GM23338 (cell line): ENCODE results near the gene TPRG1. TPM values are rescaled to one million over a fixed set of nuclear protein-coding genes. Genes with fewer than 3 reads are reported as not detected.

ENCODE experiments used
- ATAC-seq: fragments of 200-7000 bp; cut with Tn5 transposase; 3 replicates; pipeline ENCODE4 v1.9.1; 2020
- DNase-seq: peaks from one replicate; pipeline ENCODE4 v3.0.0-alpha.2; 2015; ENCODE audit warnings: low spot score
- H2AFZ ChIP-seq: fragments of 200-600 bp; sonication (generic); 2 replicates; pipeline ENCODE4 v1.8.0; 2016; ENCODE audit warnings: antibody characterized with exemption, mild to moderate bottlenecking, moderate library complexity
- H3F3A ChIP-seq: fragments of 200-600 bp; sonication (generic); replicated peaks from 2 replicates; pipeline ENCODE4 v1.8.0; 2017; ENCODE audit warnings: antibody characterized with exemption, mixed run types, low read depth
- H3K27ac ChIP-seq: fragments of 200-600 bp; sonication (generic); 2 replicates; pipeline ENCODE4 v1.6.1; 2016; ENCODE audit warnings: low read depth
- H3K27me3 ChIP-seq: fragments of 200-600 bp; sonication (generic); 2 replicates; pipeline ENCODE4 v1.8.0; 2016; ENCODE audit warnings: mild to moderate bottlenecking, mixed run types, moderate library complexity; ENCODE audit not compliant: insufficient read depth
- H3K36me3 ChIP-seq: fragments of 200-600 bp; sonication (generic); 2 replicates; pipeline ENCODE4 v1.8.0; 2016; ENCODE audit warnings: mild to moderate bottlenecking; ENCODE audit not compliant: insufficient read depth
- H3K4me1 ChIP-seq: fragments of 200-600 bp; sonication (generic); 2 replicates; pipeline ENCODE4 v1.8.0; 2016; ENCODE audit warnings: mild to moderate bottlenecking, moderate library complexity; ENCODE audit not compliant: insufficient read depth
- H3K4me2 ChIP-seq: fragments of 200-600 bp; sonication (generic); 2 replicates; pipeline ENCODE4 v1.7.1; 2017; ENCODE audit warnings: mixed run types
- H3K4me3 ChIP-seq: fragments of 200-600 bp; sonication (generic); 2 replicates; pipeline ENCODE4 v1.6.1; 2016; ENCODE audit warnings: mixed run types
- H3K79me2 ChIP-seq: fragments of 200-600 bp; sonication (generic); replicated peaks from 2 replicates; pipeline ENCODE4 v1.8.0; 2017; ENCODE audit warnings: mild to moderate bottlenecking; ENCODE audit not compliant: insufficient read depth
- H3K9me2 ChIP-seq: fragments of 200-600 bp; sonication (generic); 2 replicates; pipeline ENCODE4 v1.8.0; 2017; ENCODE audit not compliant: insufficient read depth
- H4K20me1 ChIP-seq: fragments of 200-600 bp; sonication (generic); replicated peaks from 2 replicates; pipeline ENCODE4 v1.8.0; 2017; ENCODE audit warnings: mild to moderate bottlenecking; ENCODE audit not compliant: insufficient read depth
- H3K27ac Mint-ChIP-seq: 2 replicates; pipeline ENCODE4 v1.8.0; 2020; ENCODE audit warnings: inconsistent platforms, mild to moderate bottlenecking, moderate library complexity, mixed read lengths
- H3K27me3 Mint-ChIP-seq: 3 replicates; pipeline ENCODE4 v1.8.0; 2022; ENCODE audit warnings: low read depth, mild to moderate bottlenecking, moderate library complexity, mixed read lengths, inconsistent platforms; ENCODE audit not compliant: insufficient read depth, poor library complexity
- H3K36me3 Mint-ChIP-seq: 3 replicates; pipeline ENCODE4 v1.8.0; 2021; ENCODE audit warnings: low read depth, mild to moderate bottlenecking, inconsistent platforms, moderate library complexity, mixed read lengths
- H3K4me1 Mint-ChIP-seq: 3 replicates; pipeline ENCODE4 v1.8.0; 2020; ENCODE audit warnings: mild to moderate bottlenecking, inconsistent platforms, mixed read lengths
- H3K4me3 Mint-ChIP-seq: 3 replicates; pipeline ENCODE4 v1.8.0; 2021; ENCODE audit warnings: moderate library complexity, mild to moderate bottlenecking, inconsistent platforms, mixed read lengths
- H3K9me3 Mint-ChIP-seq: 3 replicates; pipeline ENCODE4 v1.8.0; 2020; ENCODE audit warnings: moderate library complexity, mild to moderate bottlenecking, inconsistent platforms, mixed read lengths
- CREB1 ChIP-seq: fragments of 250-450 bp; sonication (Bioruptor Pico); IDR thresholded peaks from 2 replicates; pipeline ENCODE4 v1.5.0; 2020; ENCODE audit warnings: low read depth, mild to moderate bottlenecking, moderate library complexity
- EZH2 ChIP-seq: fragments of 200-600 bp; sonication (generic); IDR thresholded peaks from one replicate; pipeline ENCODE4 v1.8.0; 2017; ENCODE audit warnings: antibody characterized with exemption, mild to moderate bottlenecking, low read depth; ENCODE audit not compliant: unreplicated experiment
- EZH2phosphoT487 ChIP-seq: fragments of 200-600 bp; sonication (generic); IDR thresholded peaks from one replicate; pipeline ENCODE4 v1.8.1; 2018; ENCODE audit warnings: antibody characterized with exemption; ENCODE audit not compliant: unreplicated experiment
- JUNB ChIP-seq: IDR thresholded peaks from one replicate; pipeline ENCODE4 v1.6.1; 2016; ENCODE audit warnings: antibody characterized with exemption; ENCODE audit not compliant: unreplicated experiment
- NANOG ChIP-seq: IDR thresholded peaks from 2 replicates; pipeline ENCODE4 v1.6.1; 2016; ENCODE audit warnings: antibody characterized with exemption, borderline replicate concordance
- POLR2AphosphoS5 ChIP-seq: IDR thresholded peaks from 2 replicates; pipeline ENCODE4 v1.6.1; 2016; ENCODE audit warnings: antibody characterized with exemption, low read depth
- STAT1 ChIP-seq: IDR thresholded peaks from one replicate; pipeline ENCODE4 v1.6.1; 2016; ENCODE audit warnings: antibody characterized with exemption; ENCODE audit not compliant: unreplicated experiment
- ZNF114 ChIP-seq: fragments of 250-450 bp; sonication (Bioruptor Pico); IDR thresholded peaks from 2 replicates; pipeline ENCODE4 v1.5.0; 2020; ENCODE audit warnings: mild to moderate bottlenecking, moderate library complexity
- ZNF331 ChIP-seq: fragments of 250-450 bp; sonication (Bioruptor Pico); IDR thresholded peaks from 2 replicates; pipeline ENCODE4 v1.5.0; 2020; ENCODE audit warnings: low read depth, mild to moderate bottlenecking, moderate library complexity
- polyA plus RNA-seq: library from polyadenylated mRNA; unstranded; fragments of >200 nt; fragmentation: Nextera tagmentation; extraction: Ambion mirVana; gene quantifications from 2 replicates; pipeline ENCODE4 v1.2.1, GENCODE V29; 2016
- total RNA-seq: library from RNA; depleted of rRNA; stranded (reverse); fragments of >200 nt; shearing (Covaris generic); gene quantifications from 2 replicates; pipeline ENCODE4 v1.2.3, GENCODE V29; 2014
- TF ChIP-seq, protein P1 (sequence below): IDR thresholded peaks from one replicate; pipeline ENCODE4 v1.6.1; 2018; ENCODE audit warnings: antibody characterized with exemption; ENCODE audit not compliant: unreplicated experiment
- TF ChIP-seq, protein P2 (sequence below): fragments of 250-450 bp; sonication (Bioruptor Pico); IDR thresholded peaks from 2 replicates; pipeline ENCODE4 v1.5.0; 2020; ENCODE audit warnings: mild to moderate bottlenecking, moderate library complexity
- TF ChIP-seq, protein P3 (sequence below), 2 experiments: fragments of 200-600 bp in 1 of 2; sonication (generic) in 1 of 2; conservative IDR thresholded peaks; 2 replicates each; pipeline versions ENCODE4 v1.5.1 to v1.6.1; 2016 to 2017; ENCODE audit warnings: antibody characterized with exemption in 2 of 2, low read depth in 2 of 2, mild to moderate bottlenecking in 2 of 2, moderate library complexity in 1 of 2
- TF ChIP-seq, protein P4 (sequence below): IDR thresholded peaks from 2 replicates; pipeline ENCODE4 v1.6.1; 2016; ENCODE audit warnings: antibody characterized with exemption

Gene TPRG1
- total and polyA plus RNA-seq, 2 experiments from 2014 or later, result 0.74 to 1.7 TPM

DNA sequence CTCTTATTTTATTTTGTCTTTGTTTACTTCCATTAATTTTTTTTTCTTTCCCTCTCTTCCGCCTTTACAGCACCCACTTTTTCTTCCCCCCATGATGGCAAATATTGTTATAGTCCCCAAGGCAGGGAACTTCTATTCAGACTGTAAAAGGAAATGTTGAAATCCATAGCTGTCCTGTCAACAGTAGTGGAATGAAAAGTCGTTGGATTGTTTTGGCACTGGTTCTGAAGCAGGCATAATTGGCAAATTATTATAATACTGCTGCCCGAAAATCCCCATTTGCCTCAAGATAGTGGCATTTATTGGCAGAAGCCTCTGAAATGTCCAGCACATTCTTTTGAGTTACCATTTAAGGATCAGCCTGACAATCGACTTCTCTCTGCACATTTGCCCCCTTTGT, 150.6 kb downstream of the TPRG1 start:
- Histone ChIP-seq H3K27me3 (no peaks in the 10 kb centered on the region), H2AFZ (no peak overlapping the region), H3K79me2 (no peaks in the 10 kb centered on the region), H3K9me2 (no peaks in the 10 kb centered on the region), H3K36me3 (no peaks in the 10 kb centered on the region), H3K4me3 (no peak overlapping the region), H3K4me2 (no peak overlapping the region), H4K20me1 (no peaks in the 10 kb centered on the region), H3F3A (no peaks in the 10 kb centered on the region), H3K4me1 (no peaks in the 10 kb centered on the region), H3K27ac (no peak overlapping the region)
- TF ChIP-seq EZH2phosphoT487, result no peak
- TF ChIP-seq ZNF331 (CRISPR knock-in tag), result no peak
- TF ChIP-seq NANOG, result no peak
- TF ChIP-seq, protein P1, sequence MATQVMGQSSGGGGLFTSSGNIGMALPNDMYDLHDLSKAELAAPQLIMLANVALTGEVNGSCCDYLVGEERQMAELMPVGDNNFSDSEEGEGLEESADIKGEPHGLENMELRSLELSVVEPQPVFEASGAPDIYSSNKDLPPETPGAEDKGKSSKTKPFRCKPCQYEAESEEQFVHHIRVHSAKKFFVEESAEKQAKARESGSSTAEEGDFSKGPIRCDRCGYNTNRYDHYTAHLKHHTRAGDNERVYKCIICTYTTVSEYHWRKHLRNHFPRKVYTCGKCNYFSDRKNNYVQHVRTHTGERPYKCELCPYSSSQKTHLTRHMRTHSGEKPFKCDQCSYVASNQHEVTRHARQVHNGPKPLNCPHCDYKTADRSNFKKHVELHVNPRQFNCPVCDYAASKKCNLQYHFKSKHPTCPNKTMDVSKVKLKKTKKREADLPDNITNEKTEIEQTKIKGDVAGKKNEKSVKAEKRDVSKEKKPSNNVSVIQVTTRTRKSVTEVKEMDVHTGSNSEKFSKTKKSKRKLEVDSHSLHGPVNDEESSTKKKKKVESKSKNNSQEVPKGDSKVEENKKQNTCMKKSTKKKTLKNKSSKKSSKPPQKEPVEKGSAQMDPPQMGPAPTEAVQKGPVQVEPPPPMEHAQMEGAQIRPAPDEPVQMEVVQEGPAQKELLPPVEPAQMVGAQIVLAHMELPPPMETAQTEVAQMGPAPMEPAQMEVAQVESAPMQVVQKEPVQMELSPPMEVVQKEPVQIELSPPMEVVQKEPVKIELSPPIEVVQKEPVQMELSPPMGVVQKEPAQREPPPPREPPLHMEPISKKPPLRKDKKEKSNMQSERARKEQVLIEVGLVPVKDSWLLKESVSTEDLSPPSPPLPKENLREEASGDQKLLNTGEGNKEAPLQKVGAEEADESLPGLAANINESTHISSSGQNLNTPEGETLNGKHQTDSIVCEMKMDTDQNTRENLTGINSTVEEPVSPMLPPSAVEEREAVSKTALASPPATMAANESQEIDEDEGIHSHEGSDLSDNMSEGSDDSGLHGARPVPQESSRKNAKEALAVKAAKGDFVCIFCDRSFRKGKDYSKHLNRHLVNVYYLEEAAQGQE, result no peak
- TF ChIP-seq EZH2, result no peak
- TF ChIP-seq CREB1 (CRISPR knock-in tag), result no peak
- TF ChIP-seq, protein P2, sequence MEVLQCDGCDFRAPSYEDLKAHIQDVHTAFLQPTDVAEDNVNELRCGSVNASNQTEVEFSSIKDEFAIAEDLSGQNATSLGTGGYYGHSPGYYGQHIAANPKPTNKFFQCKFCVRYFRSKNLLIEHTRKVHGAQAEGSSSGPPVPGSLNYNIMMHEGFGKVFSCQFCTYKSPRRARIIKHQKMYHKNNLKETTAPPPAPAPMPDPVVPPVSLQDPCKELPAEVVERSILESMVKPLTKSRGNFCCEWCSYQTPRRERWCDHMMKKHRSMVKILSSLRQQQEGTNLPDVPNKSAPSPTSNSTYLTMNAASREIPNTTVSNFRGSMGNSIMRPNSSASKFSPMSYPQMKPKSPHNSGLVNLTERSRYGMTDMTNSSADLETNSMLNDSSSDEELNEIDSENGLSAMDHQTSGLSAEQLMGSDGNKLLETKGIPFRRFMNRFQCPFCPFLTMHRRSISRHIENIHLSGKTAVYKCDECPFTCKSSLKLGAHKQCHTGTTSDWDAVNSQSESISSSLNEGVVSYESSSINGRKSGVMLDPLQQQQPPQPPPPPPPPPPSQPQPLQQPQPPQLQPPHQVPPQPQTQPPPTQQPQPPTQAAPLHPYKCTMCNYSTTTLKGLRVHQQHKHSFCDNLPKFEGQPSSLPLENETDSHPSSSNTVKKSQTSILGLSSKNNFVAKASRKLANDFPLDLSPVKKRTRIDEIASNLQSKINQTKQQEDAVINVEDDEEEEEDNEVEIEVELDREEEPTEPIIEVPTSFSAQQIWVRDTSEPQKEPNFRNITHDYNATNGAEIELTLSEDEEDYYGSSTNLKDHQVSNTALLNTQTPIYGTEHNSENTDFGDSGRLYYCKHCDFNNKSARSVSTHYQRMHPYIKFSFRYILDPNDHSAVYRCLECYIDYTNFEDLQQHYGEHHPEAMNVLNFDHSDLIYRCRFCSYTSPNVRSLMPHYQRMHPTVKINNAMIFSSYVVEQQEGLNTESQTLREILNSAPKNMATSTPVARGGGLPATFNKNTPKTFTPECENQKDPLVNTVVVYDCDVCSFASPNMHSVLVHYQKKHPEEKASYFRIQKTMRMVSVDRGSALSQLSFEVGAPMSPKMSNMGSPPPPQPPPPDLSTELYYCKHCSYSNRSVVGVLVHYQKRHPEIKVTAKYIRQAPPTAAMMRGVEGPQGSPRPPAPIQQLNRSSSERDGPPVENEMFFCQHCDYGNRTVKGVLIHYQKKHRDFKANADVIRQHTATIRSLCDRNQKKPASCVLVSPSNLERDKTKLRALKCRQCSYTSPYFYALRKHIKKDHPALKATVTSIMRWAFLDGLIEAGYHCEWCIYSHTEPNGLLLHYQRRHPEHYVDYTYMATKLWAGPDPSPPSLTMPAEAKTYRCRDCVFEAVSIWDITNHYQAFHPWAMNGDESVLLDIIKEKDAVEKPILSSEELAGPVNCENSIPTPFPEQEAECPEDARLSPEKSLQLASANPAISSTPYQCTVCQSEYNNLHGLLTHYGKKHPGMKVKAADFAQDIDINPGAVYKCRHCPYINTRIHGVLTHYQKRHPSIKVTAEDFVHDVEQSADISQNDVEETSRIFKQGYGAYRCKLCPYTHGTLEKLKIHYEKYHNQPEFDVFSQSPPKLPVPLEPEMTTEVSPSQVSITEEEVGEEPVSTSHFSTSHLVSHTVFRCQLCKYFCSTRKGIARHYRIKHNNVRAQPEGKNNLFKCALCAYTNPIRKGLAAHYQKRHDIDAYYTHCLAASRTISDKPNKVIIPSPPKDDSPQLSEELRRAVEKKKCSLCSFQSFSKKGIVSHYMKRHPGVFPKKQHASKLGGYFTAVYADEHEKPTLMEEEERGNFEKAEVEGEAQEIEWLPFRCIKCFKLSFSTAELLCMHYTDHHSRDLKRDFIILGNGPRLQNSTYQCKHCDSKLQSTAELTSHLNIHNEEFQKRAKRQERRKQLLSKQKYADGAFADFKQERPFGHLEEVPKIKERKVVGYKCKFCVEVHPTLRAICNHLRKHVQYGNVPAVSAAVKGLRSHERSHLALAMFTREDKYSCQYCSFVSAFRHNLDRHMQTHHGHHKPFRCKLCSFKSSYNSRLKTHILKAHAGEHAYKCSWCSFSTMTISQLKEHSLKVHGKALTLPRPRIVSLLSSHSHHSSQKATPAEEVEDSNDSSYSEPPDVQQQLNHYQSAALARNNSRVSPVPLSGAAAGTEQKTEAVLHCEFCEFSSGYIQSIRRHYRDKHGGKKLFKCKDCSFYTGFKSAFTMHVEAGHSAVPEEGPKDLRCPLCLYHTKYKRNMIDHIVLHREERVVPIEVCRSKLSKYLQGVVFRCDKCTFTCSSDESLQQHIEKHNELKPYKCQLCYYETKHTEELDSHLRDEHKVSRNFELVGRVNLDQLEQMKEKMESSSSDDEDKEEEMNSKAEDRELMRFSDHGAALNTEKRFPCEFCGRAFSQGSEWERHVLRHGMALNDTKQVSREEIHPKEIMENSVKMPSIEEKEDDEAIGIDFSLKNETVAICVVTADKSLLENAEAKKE, result no peak
- TF ChIP-seq, protein P3, sequence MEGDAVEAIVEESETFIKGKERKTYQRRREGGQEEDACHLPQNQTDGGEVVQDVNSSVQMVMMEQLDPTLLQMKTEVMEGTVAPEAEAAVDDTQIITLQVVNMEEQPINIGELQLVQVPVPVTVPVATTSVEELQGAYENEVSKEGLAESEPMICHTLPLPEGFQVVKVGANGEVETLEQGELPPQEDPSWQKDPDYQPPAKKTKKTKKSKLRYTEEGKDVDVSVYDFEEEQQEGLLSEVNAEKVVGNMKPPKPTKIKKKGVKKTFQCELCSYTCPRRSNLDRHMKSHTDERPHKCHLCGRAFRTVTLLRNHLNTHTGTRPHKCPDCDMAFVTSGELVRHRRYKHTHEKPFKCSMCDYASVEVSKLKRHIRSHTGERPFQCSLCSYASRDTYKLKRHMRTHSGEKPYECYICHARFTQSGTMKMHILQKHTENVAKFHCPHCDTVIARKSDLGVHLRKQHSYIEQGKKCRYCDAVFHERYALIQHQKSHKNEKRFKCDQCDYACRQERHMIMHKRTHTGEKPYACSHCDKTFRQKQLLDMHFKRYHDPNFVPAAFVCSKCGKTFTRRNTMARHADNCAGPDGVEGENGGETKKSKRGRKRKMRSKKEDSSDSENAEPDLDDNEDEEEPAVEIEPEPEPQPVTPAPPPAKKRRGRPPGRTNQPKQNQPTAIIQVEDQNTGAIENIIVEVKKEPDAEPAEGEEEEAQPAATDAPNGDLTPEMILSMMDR (conservative IDR thresholded peaks at IDR 0.05; ENCODE audit: low read depth in 2 of 2), result no peak
- no peak for TF ChIP-seq STAT1
- no peak for TF ChIP-seq ZNF114
- TF ChIP-seq, protein P4, sequence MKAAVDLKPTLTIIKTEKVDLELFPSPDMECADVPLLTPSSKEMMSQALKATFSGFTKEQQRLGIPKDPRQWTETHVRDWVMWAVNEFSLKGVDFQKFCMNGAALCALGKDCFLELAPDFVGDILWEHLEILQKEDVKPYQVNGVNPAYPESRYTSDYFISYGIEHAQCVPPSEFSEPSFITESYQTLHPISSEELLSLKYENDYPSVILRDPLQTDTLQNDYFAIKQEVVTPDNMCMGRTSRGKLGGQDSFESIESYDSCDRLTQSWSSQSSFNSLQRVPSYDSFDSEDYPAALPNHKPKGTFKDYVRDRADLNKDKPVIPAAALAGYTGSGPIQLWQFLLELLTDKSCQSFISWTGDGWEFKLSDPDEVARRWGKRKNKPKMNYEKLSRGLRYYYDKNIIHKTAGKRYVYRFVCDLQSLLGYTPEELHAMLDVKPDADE, result no peak
- TF ChIP-seq POLR2AphosphoS5, result no peak
- no peak for TF ChIP-seq JUNB
- Mint-ChIP-seq H3K27me3 (no peaks in the 10 kb centered on the region), H3K27ac (no peak overlapping the region), H3K4me1 (no peaks in the 10 kb centered on the region; the same call in 2 of the 3 replicates), H3K9me3 (no peaks in the 10 kb centered on the region), H3K36me3 (no peaks in the 10 kb centered on the region), H3K4me3 (no peak overlapping the region)
- no peak for ATAC-seq
- DNase-seq, result no peak
